ENCODE results near the gene APLN. TPM values are rescaled to one million over a fixed set of nuclear protein-coding genes. Genes with fewer than 3 reads are reported as not detected.

The APLN gene, protein sequence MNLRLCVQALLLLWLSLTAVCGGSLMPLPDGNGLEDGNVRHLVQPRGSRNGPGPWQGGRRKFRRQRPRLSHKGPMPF
- total RNA-seq (2014; rRNA removed; shearing (Covaris generic)), result not detected in 2 replicates

DNA sequence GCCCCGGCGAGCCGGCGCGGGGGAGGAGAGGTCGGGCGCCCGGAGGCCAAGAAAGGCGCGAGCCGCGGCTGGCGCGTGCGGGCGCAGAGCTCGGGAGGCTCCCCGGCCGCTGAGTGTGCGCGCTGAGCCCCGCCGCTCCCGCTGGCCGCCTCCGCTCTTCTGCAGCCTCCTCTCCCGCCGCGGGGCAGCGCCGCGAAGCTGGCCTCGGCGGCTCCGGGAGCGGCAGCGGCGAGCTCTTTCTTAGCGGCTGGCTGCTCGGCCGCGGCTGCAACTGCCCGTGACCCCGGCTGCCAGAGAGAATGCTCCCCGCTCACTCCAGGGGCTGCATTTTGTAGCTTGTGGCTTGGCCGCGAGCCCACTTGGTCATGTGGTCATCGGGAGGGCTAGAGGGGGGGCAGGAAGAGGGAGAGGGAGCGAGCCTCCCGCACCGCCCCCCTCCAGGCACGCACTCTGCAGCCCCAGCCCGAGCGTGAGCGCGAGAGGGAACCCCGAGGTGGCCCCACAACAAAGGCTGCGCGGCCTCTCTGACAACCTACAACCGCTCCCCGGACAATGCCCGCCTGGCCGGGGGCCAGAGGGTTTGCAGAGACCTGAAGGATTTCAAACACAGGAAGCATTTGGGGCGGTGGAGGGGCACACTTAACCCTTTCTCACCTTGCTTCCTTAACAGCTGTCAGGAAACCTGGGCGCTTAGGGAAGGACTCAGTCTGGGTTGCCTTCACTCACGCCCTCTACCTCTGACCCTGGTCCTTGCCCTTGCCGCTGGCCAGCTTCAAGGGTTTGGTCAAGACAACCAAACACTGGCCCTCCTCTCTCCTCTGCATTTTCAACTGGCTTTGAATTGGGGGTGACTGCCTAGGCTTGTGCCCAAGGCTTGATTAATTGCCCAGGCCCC, at the start of gene APLN:
APLN (minus strand) TSS at position 305 of the 895 bp plus-strand sequence. CDS start 326 bp downstream, outside the sequence.
- in situ Hi-C loops (cut with HindIII; ENCODE audit: low sequenced_read_pairs), result no loop called here
- peak; percentile 50 for DNase-seq (ENCODE audit: low spot score)

DNA sequence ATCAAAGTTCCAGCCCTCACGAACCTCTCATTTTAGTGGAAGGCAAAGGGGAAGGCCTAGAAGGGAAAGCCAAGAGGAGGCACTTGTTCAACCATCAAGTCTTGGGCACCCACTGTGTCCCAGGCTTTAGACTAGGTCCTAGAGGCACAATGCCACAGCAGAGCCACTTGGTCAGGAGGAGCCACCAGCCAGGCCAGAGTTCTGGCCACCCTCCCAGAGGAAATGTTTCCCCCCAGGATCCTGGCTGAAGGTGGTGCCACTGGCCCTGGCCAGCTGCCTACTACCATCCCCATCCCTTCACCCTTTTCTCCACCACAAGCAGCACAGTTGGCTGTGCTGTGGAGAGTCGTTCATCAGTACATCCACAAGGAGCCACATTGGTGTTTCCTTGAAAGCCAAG, 49.7 kb upstream of the APLN start:
- no peak for DNase-seq (ENCODE audit: low spot score)
- in situ Hi-C loops (cut with HindIII; ENCODE audit: low sequenced_read_pairs), result no loop called here

DNA sequence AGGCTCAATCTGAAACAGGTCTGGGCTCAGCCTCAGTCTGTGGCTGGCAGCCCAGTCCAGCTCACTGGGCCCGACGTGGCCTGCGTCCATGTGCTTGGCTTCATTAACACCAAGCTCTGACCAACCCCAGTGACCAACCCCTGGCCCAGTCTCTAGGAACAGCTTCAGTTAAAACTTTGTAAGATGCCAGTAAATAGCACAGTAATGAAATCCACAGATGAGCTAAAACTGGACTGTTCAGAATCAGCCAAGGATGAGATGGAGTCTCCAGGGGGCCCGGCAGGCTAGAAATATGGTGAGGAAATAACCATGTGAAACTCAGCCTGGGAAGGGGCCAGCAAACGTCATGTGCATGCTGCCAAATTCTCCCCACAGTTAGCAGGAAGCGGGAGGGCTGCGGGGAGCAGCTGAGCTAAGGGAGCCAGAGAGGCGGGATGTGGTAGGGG, 46.9 kb upstream of the APLN start:
- peak; percentile 13 for DNase-seq (ENCODE audit: low spot score)
- in situ Hi-C loops (cut with HindIII; ENCODE audit: low sequenced_read_pairs), result no loop called here

DNA sequence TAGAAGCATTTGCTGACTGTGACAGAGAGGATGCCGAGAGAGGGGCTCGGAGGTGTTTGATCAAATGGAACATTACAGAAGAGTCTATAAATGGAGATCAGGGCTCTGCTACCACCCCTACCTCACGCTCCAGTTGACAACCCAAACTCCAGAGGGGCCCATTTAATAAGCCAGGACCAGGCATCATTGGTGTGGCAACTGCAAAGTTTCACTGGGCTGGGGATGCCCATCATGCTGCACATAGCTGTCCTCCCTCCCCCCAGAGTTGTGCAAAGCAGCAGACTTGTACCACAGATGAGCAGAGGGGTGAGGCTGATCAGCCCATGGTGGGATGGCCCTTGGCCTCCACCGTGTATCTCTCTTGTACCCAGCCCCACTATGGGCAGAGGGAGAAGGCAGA, 45.8 kb upstream of the APLN start:
- in situ Hi-C loops (cut with HindIII; ENCODE audit: low sequenced_read_pairs), result no loop called here
- no peak for DNase-seq (ENCODE audit: low spot score)

DNA sequence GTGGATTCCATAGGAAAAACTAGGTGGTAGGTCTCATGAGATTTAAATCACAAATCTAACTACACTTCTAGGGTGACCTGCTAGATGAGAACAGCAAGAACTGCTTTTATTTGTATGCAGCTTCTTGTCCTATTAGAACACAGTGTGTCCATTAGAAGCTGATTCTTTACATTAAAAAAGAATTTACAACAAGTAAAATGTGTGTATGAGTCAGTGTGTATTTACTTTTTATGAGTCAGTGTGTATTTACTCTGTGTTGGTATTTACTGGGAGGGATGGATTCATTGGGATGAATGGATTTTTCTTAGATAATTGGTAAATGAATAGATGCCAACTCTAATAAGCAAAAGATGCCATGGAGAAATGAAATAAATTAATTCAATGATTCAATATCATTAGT, 43.4 kb upstream of the APLN start:
- in situ Hi-C loops (cut with HindIII; ENCODE audit: low sequenced_read_pairs), result no loop called here
- no peak for DNase-seq (ENCODE audit: low spot score)

DNA sequence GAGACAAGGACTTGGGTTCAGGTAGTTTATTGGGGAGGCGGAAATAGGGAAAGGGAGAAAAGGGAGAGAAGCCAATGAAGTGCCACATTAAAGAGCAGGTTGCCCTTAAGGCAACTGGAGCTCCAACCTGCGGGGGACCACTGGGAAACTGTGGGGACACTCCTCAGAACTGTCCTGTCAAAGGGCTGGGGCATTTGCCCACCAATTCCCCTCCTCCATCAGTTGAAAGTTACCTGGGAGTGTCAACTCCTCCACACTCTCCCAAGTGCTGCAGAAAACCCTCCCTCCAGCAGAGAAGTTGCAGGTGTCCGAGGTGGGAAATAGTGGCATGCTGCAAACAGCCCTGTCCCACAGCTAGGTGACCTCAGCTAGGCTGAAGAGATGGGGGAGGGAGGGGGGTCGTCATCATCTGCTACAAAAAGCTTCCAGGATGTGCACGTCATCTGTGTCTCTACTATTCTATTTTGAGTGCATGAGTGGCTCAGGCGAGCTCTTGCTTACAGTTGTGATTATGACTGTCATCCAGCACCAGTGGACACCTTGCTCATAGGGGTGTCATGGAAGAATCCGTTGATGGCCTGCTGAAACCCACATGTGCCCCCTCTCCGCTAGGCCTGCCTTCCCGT, 42.6 kb upstream of the APLN start:
- no peak for DNase-seq (ENCODE audit: low spot score)
- in situ Hi-C loops (cut with HindIII; ENCODE audit: low sequenced_read_pairs), result no loop called here

DNA sequence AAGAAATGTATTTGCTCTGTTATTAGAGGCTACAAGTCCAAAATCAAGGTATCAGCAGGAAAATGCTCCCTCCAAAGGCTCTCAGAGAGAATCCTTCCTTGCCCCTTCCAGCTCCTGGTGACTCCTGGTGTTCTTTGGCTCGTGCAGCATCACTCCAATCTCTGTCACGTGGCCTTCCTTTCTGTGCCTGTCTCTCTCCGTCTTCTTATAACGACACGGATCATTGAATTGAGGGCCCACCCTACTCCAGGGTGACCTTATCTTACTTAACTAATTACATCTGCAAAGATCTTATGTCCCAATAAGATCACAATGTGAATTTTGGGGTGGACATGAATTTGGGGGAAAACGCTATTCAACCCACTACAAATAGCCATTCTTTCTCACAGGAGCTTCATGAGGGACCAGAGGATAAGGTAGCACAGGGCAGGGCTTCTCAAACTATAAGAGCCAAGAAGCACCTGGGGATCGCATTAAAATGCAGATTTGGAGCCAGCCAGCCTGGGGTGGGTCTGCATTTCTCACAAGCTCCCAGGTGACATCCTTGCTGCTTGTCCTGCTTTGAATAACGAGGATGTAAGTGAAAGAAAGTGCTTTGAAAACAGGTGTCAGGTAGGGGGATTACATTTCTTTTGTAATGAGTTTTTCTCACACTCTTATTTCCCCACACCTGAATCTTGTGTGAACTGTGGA, 41.9 kb upstream of the APLN start:
- in situ Hi-C loops (cut with HindIII; ENCODE audit: low sequenced_read_pairs), result no loop called here
- no peak for DNase-seq (ENCODE audit: low spot score)

DNA sequence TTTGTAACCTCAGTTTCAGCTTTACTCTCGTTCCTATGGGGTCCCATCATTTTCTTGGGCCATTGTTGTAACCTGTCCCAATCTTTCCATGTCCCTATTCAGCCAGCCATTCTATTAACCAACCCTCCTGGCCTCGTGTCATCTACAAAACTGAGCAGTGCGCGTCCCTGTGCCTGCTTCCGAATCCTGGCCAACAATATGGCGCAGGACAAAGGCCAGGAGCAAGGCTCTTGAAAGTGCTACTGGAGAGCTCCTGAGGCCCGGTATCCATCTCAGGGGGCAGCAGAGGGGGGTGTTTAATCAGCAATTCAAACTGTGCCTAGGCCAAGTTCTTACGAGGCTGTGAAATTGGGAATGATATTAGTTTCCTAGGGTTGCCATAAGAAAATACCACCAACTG, 41.2 kb upstream of the APLN start:
- no peak for DNase-seq (ENCODE audit: low spot score)
- in situ Hi-C loops (cut with HindIII; ENCODE audit: low sequenced_read_pairs), result no loop called here

DNA sequence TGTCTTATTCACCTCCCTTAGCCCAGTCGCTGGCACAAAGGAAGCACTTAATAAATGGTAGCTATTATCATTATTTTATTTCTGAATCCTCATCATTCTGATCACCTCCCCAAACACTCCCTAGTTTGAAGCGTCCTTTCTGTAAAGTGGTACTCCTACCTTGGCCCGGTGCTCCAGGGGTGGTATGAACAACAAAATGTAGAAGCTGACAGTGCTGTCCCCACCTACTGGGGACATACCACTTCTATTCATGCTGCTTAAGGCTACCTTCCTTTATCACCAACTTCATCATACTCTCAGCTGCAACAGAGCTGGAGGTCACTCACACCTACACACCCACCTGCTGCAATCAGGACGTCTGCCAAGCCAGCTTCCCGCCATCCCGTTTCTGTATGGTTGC, 40.8 kb upstream of the APLN start:
- in situ Hi-C loops (cut with HindIII; ENCODE audit: low sequenced_read_pairs), result no loop called here
- DNase-seq (ENCODE audit: low spot score), result no peak

DNA sequence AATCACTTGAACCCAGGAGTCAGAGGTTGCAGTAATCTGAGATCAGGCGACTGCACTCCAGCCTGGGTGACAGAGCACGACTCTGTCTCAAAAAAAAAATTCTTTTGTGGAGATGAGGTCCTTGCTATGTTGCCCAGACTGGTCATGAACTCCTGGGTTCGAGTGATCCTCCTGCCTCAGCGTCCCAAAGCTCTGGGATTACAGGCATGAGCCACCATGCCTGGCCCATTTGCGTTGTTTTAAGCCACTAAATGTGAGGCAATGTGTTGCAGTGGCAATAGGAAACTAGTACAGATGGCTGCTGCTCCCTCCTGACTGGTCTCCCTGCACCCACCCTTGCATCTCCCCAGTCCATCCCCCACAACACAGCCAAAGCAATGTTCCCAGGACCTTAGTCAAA, 40.0 kb upstream of the APLN start:
- DNase-seq (ENCODE audit: low spot score), result no peak
- in situ Hi-C loops (cut with HindIII; ENCODE audit: low sequenced_read_pairs), result no loop called here

DNA sequence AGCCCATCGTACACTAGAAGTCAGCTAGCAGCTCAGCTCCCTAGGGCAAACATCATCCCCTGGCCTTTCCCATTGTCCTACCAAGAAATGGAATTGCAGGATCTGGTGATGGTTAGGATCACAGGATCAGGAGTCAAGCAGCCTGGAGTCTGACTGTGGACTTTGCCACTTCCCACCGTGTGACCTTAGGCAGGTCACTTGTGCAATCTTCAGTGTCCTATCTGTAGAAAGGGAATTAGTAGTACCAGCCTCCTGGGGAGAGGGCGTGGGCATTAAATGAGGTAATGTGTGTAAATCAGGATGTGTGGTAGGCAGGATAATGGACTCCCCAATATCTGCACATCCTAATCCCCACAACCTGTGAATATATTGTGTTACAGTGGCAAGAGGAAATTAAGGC, 38.6 kb upstream of the APLN start:
- DNase-seq (ENCODE audit: low spot score), result no peak
- in situ Hi-C loops (cut with HindIII; ENCODE audit: low sequenced_read_pairs), result no loop called here

DNA sequence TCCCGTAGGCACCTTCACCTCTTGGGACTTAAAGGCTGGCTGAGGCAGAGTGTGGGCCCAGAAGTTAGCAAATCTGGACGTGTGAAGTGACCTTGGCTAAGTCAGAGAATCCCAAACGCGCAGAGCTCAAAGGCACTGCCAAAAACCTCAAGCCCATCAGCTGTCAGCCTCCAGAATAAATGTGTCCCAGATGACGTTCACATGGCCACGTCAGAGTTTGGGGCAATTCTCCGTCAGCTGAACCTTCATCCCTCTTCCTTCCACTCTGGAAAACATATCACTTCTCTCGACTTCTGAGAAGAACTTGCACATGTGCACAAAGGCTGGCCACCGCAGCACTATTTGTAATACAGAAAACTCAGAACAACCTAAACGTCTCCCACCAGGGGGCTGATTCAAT, 35.7 kb upstream of the APLN start:
- no peak for DNase-seq (ENCODE audit: low spot score)
- in situ Hi-C loops (cut with HindIII; ENCODE audit: low sequenced_read_pairs), result no loop called here

DNA sequence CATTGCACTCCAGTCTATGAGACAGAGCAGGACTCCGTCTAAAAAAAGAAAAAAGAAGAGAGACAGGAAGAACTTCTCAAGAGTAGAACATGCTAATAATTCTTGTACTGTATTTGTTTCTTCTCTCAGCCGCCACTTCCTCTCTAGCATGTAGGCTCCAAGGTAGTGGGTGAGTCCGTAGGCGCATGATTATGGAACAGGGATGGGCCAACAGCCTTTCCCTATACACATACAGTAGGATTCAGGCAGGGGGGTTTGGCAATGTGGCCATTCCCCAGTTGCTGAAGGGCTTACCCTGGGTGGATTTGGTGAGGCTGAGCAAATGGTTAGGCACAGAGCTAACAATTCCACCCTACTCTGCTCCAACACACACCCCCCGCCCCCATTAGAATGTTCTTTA, 35.0 kb upstream of the APLN start:
- no peak for DNase-seq (ENCODE audit: low spot score)
- in situ Hi-C loops (cut with HindIII; ENCODE audit: low sequenced_read_pairs), result no loop called here

DNA sequence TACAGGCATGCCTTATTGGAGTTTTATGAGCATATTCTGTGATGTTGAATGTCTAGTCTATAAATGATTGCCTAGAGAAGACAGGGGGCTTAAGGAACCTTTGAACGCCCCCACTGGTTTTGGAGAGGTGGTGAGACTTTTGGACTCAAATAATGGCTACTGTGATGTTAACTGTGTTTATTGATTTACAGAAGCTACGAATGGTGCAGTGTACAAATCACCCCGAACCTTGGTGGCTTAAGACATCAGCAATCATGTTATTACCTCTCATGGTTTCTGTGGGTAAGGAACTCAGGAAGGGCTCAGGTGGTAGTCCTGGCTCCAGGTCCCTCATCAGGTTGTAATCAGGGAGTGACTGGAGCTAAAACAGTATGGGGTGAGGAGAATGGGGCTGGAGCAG, 33.3 kb upstream of the APLN start:
- no peak for DNase-seq (ENCODE audit: low spot score)
- in situ Hi-C loops (cut with HindIII; ENCODE audit: low sequenced_read_pairs), result no loop called here

DNA sequence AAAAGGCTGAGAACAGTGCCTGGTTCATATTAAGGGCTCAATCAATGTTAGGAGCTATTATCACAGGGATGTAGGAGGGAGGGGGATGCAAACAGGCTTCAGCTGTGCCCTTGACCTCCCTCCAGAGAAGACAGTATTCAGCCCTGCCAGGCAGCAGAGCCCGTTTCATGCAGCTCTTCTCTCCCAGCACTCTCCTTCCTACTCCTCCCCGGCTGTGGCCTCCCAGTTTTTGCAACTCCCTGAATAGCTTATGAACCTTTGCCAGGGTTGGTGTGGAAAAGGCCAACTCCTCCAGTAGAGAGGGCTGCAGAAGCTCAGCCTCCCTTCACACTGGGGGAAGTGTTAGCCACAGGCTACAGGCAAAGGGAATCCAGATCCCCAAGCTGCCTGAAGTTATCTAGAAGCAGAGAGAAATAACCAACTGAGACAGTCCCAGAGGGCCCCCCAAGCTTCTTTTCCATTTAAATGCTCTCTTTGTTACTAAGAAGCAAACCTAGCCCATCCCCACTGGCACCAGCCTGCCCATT, 31.7 kb upstream of the APLN start:
- in situ Hi-C loops (cut with HindIII; ENCODE audit: low sequenced_read_pairs), result no loop called here
- DNase-seq (ENCODE audit: low spot score), result peak; percentile 2

DNA sequence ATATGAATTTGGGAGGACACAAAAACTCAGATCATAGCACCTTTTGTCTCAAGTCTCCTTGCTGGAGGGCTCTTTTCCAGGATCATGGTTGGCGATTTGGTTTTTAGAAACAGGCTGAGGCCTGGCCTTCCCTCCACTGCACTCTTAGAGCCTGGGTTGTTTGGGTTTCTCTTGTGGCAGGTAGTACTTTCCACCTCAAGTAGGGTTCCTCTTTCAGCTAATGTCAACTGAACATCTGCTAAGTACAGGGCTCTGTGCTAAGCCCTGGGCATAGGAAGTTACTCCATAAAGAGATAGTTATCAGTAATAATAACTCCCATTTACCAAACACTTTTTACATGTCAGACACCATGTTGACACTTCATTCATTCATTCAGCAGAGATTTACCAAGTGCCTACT, 28.2 kb upstream of the APLN start:
- DNase-seq (ENCODE audit: low spot score), result no peak
- in situ Hi-C loops (cut with HindIII; ENCODE audit: low sequenced_read_pairs), result no loop called here

DNA sequence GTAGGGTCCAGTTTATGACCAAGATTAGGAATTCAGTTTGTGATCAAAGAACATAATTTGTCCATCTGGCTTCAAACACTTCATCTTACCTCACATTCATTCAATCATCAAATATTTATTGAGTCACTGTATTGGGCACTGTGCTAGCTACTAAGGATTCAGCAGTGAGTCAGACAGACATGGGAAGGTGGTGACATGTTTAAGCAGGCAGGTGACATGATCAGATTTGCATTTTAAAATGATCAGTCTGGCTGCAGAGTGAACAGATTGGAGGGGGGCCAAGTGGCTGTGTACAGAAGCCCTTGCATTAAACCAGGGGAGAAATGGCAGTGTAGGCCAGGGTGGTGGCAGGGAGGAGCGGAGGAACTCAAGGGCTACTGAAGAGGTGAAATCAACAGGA, 25.1 kb upstream of the APLN start:
- in situ Hi-C loops (cut with HindIII; ENCODE audit: low sequenced_read_pairs), result no loop called here
- no peak for DNase-seq (ENCODE audit: low spot score)

DNA sequence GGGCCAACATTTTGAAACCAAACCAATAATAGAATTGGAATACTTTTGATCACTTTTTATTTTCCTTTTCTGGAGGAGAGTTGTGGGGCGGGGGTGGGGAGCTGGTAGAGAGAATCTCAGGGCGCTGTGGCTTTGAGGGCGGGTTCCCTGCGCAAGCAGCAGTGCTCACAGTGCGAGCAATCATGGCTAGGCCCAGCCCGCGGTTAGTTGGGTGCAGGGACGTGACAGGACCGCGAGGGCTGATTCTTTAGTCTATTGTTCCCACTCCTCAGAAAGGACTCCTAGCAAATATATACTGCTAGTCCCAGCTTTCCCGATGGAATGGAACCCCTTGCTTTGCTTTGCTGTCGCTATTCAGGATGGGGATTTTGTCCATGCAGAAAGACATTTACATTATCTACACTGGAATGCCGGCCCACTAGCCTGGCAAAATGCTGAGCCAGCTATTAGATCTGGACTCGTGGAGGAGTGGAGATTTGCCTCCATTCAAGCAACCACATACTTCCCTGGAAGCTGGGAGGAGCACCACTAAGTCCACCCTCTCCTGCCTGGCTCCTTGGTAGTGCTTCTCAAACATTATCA, 23.9 kb upstream of the APLN start:
- in situ Hi-C loops (cut with HindIII; ENCODE audit: low sequenced_read_pairs), result no loop called here
- no peak for DNase-seq (ENCODE audit: low spot score)

DNA sequence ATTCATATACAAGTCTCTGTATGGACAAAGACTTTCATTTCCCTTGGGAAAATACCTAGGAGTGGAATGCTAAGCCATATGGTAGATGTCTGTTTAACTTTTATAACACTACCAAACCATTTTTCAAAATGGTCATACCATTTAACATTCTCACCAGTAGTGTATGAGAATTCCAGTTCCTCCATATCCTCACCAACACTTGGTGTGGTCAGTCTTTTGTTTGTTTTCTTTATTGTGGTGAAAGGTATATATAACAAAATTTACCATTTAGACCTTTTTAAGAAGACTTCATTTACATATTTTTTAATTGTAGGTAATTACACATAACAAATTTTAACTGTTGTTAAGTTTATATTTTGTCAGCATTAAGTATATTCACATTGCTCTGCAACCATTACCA, 12.7 kb upstream of the APLN start:
- in situ Hi-C loops (cut with HindIII; ENCODE audit: low sequenced_read_pairs), result no loop called here
- DNase-seq (ENCODE audit: low spot score), result no peak

Data from G401 (cell line).